Measurements from ENCODE around the gene PRRT2.

GRCh38 chr16:29794231-29794710, 17.7 kb upstream of the PRRT2 start:
- no peak for TF ChIP-seq CTCF (IDR thresholded peaks at IDR 0.05)
- TF ChIP-seq SIN3A (IDR thresholded peaks at IDR 0.05; ENCODE audit: borderline replicate concordance, insufficient read depth, low read depth, low read length) = no peak
- TF ChIP-seq POLR2AphosphoS5 (IDR thresholded peaks at IDR 0.05; ENCODE audit: low read depth, low read length) = no peak
- TF ChIP-seq TCF7L2 (IDR thresholded peaks at IDR 0.05; ENCODE audit: low read depth, low read length) = no peak

Measured in Panc1 (cell line).